ENCODE results near the gene TMEM91.
"Not testable (repeated sequence)": the region's sequence is repeated elsewhere in the genome, so short reads cannot be mapped to it uniquely, and the experiment has no call there.

Gene TMEM91

GRCh38 chr19:41366089-41366488 lies 10.2 kb upstream of the TMEM91 start:
- no peaks in the 10 kb centered on the region for H3K27me3 ChIP-seq (ENCODE audit: low read depth, low read length)
- no peak overlapping the region for H3K4me3 ChIP-seq (ENCODE audit: low read depth in 1 of 2, low read length in 2 of 2)
- peaks cover 0 to 4% of the 10 kb centered on the region in 2 donors for H3K36me3 ChIP-seq (ENCODE audit: control insufficient read depth in 1 of 2, insufficient read depth in 2 of 2, low read length in 2 of 2)
- peaks cover 0 to 18% of the 10 kb centered on the region in 2 donors for H3K4me1 ChIP-seq (ENCODE audit: control insufficient read depth in 1 of 2, insufficient read depth in 2 of 2, low read length in 2 of 2)
- no peaks in the 10 kb centered on the region for H3K9me3 ChIP-seq (ENCODE audit: control insufficient read depth in 1 of 2, low read length in 2 of 2)
- H3K27ac ChIP-seq (ENCODE audit: low read length) = no peak overlapping the region

DNA sequence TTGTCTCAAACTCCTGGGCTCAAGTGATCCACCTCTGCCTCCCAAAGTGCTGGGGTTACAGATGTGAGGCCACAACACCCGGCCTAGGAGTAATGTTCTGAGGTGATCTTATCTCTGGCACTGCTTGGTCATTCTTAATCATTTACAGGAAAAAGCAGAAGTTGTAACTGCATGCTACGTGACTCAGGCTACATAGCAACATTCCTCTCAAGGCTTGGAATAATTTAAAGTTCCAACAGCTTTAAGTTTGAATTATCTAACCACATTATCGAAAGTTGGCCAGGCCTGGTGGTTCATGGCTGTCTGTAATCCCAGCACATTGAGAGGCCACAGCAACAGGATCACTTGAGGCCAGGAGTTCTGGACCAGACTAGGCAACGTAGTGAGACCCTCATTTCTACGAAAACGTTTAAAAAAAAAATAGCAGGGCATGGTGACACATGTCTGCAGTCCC lies 8.5 kb upstream of the TMEM91 start:
- H3K4me1 ChIP-seq (ENCODE audit: control insufficient read depth in 1 of 2, insufficient read depth in 2 of 2, low read length in 2 of 2) = peaks cover 0 to 16% of the 10 kb centered on the region in 2 donors
- peaks cover 0 to 4% of the 10 kb centered on the region in 2 donors for H3K36me3 ChIP-seq (ENCODE audit: control insufficient read depth in 1 of 2, insufficient read depth in 2 of 2, low read length in 2 of 2)
- no peak overlapping the region for H3K4me3 ChIP-seq (ENCODE audit: low read depth in 1 of 2, low read length in 2 of 2)
- no peaks in the 10 kb centered on the region for H3K9me3 ChIP-seq (ENCODE audit: control insufficient read depth in 1 of 2, low read length in 2 of 2)
- no peak overlapping the region for H3K27ac ChIP-seq (ENCODE audit: low read length)
- H3K27me3 ChIP-seq (ENCODE audit: low read depth, low read length) = no peaks in the 10 kb centered on the region

GRCh38 chr19:41369769-41370168 lies 6.6 kb upstream of the TMEM91 start:
- Histone ChIP-seq H3K4me1 (ENCODE audit: control insufficient read depth in 1 of 2, insufficient read depth in 2 of 2, low read length in 2 of 2) (peaks cover 0 to 18% of the 10 kb centered on the region in 2 donors), H3K36me3 (ENCODE audit: control insufficient read depth in 1 of 2, insufficient read depth in 2 of 2, low read length in 2 of 2) (no peaks in the 10 kb centered on the region), H3K4me3 (ENCODE audit: low read depth in 1 of 2, low read length in 2 of 2) (no peak overlapping the region), H3K9me3 (ENCODE audit: control insufficient read depth in 1 of 2, low read length in 2 of 2) (no peaks in the 10 kb centered on the region), H3K27ac (ENCODE audit: low read length) (no peak overlapping the region), H3K27me3 (ENCODE audit: low read depth, low read length) (no peaks in the 10 kb centered on the region)

DNA sequence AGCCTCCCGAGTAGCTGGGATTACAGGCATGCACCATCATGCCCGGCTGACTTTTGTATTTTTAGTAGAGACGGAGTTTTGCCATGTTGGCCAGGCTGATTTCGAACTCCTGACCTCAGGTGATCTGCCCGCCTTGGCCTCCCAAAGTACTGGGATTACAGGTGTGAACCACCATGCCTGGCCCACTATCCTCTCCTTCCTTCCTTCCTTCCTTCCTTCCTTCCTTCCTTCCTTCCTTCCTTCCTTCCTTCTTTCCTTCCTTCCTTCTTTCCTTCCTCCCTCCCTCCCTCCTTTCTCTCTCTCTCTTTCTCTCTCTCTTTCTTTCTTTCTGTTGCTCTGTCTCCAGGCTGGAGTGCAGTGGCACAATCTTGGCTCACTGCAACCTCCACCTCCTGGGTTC lies 5.2 kb upstream of the TMEM91 start:
- not testable (repeated sequence) for H3K9me3 ChIP-seq (ENCODE audit: control insufficient read depth in 1 of 2, low read length in 2 of 2); H3K4me3 ChIP-seq (ENCODE audit: low read depth in 1 of 2, low read length in 2 of 2); H3K27ac ChIP-seq (ENCODE audit: low read length); H3K36me3 ChIP-seq (ENCODE audit: control insufficient read depth in 1 of 2, insufficient read depth in 2 of 2, low read length in 2 of 2); H3K27me3 ChIP-seq (ENCODE audit: low read depth, low read length)
- H3K4me1 ChIP-seq (ENCODE audit: control insufficient read depth in 1 of 2, insufficient read depth in 2 of 2, low read length in 2 of 2) = peaks cover 0 to 23% of the 10 kb centered on the region in 2 donors

GRCh38 chr19:41371541-41371940 lies 4.8 kb upstream of the TMEM91 start:
- H3K36me3 ChIP-seq (ENCODE audit: control insufficient read depth in 1 of 2, insufficient read depth in 2 of 2, low read length in 2 of 2) = no peaks in the 10 kb centered on the region
- no peaks in the 10 kb centered on the region for H3K27me3 ChIP-seq (ENCODE audit: low read depth, low read length)
- H3K27ac ChIP-seq (ENCODE audit: low read length) = no peak overlapping the region
- peaks cover 0 to 23% of the 10 kb centered on the region in 2 donors for H3K4me1 ChIP-seq (ENCODE audit: control insufficient read depth in 1 of 2, insufficient read depth in 2 of 2, low read length in 2 of 2)
- no peak overlapping the region for H3K4me3 ChIP-seq (ENCODE audit: low read depth in 1 of 2, low read length in 2 of 2)
- no peaks in the 10 kb centered on the region for H3K9me3 ChIP-seq (ENCODE audit: control insufficient read depth in 1 of 2, low read length in 2 of 2)

DNA sequence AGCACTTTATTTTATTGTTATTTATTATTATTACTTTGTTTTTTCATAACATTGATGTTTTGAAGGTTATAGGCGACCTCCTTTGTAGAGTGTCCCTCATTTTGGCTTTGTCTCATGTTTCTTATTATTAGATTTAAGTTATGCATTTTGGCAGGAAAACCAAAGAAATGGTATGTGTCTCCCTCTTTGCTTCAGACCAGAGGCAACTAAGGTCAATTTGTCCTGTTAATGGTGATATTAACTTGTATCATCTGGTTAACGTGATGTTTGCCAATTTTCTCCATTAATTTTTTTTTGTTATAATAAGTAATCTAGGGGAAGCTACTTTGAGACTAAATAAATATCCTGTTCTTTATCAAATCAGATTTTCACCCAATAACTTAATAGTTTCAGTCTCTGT lies 3.8 kb upstream of the TMEM91 start:
- Histone ChIP-seq H3K36me3 (ENCODE audit: control insufficient read depth in 1 of 2, insufficient read depth in 2 of 2, low read length in 2 of 2) (no peaks in the 10 kb centered on the region), H3K4me3 (ENCODE audit: low read depth in 1 of 2, low read length in 2 of 2) (no peak overlapping the region), H3K4me1 (ENCODE audit: control insufficient read depth in 1 of 2, insufficient read depth in 2 of 2, low read length in 2 of 2) (peaks cover 0 to 28% of the 10 kb centered on the region in 2 donors), H3K27ac (ENCODE audit: low read length) (no peak overlapping the region), H3K27me3 (ENCODE audit: low read depth, low read length) (no peaks in the 10 kb centered on the region), H3K9me3 (ENCODE audit: control insufficient read depth in 1 of 2, low read length in 2 of 2) (no peaks in the 10 kb centered on the region)

DNA sequence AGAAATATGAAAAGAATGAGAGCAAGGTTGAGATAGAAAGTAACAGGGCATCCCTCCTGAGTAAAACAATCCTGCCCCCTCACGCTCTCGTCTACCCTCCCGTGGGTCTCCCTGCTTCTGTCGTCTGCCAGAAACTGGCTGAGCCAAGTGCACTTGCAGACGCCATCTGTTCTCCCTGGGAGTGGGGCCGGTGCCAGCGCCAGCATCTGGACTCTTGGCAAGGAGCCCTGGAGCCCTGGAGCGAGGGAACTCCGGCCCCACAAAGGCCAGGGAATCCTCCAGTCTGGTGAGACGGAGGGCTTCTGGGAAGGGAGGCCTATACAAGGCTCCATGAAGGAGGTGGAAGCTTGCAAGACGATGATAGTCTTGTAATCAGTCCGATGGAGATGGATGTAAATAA lies 2.3 kb upstream of the TMEM91 start:
- Histone ChIP-seq H3K27me3 (ENCODE audit: low read depth, low read length) (no peaks in the 10 kb centered on the region), H3K27ac (ENCODE audit: low read length) (no peak overlapping the region), H3K36me3 (ENCODE audit: control insufficient read depth in 1 of 2, insufficient read depth in 2 of 2, low read length in 2 of 2) (no peaks in the 10 kb centered on the region), H3K4me1 (ENCODE audit: control insufficient read depth in 1 of 2, insufficient read depth in 2 of 2, low read length in 2 of 2) (peaks cover 0 to 33% of the 10 kb centered on the region in 2 donors), H3K9me3 (ENCODE audit: control insufficient read depth in 1 of 2, low read length in 2 of 2) (no peaks in the 10 kb centered on the region), H3K4me3 (ENCODE audit: low read depth in 1 of 2, low read length in 2 of 2) (no peak overlapping the region)

- Histone ChIP-seq H3K9me3 (ENCODE audit: control insufficient read depth in 1 of 2, low read length in 2 of 2) (no peaks in the 10 kb centered on the region), H3K27ac (ENCODE audit: low read length) (no peak overlapping the region), H3K4me3 (ENCODE audit: low read depth in 1 of 2, low read length in 2 of 2) (peak overlapping the region; percentile 58 to 79), H3K27me3 (ENCODE audit: low read depth, low read length) (no peaks in the 10 kb centered on the region), H3K36me3 (ENCODE audit: control insufficient read depth in 1 of 2, insufficient read depth in 2 of 2, low read length in 2 of 2) (no peaks in the 10 kb centered on the region), H3K4me1 (ENCODE audit: control insufficient read depth in 1 of 2, insufficient read depth in 2 of 2, low read length in 2 of 2) (peaks cover 0 to 33% of the 10 kb centered on the region in 2 donors)
These were observed 649 bp downstream of the TMEM91 start for GRCh38 chr19:41376998-41377365.

- Histone ChIP-seq H3K36me3 (ENCODE audit: control insufficient read depth in 1 of 2, insufficient read depth in 2 of 2, low read length in 2 of 2) (peaks cover 0 to 4% of the 10 kb centered on the region in 2 donors), H3K4me1 (ENCODE audit: control insufficient read depth in 1 of 2, insufficient read depth in 2 of 2, low read length in 2 of 2) (peaks cover 0 to 33% of the 10 kb centered on the region in 2 donors), H3K4me3 (ENCODE audit: low read depth in 1 of 2, low read length in 2 of 2) (no peak overlapping the region), H3K27me3 (ENCODE audit: low read depth, low read length) (no peaks in the 10 kb centered on the region), H3K27ac (ENCODE audit: low read length) (no peak overlapping the region), H3K9me3 (ENCODE audit: control insufficient read depth in 1 of 2, low read length in 2 of 2) (no peaks in the 10 kb centered on the region)
These were observed 1.8 kb downstream of the TMEM91 start for GRCh38 chr19:41377977-41378709.

DNA sequence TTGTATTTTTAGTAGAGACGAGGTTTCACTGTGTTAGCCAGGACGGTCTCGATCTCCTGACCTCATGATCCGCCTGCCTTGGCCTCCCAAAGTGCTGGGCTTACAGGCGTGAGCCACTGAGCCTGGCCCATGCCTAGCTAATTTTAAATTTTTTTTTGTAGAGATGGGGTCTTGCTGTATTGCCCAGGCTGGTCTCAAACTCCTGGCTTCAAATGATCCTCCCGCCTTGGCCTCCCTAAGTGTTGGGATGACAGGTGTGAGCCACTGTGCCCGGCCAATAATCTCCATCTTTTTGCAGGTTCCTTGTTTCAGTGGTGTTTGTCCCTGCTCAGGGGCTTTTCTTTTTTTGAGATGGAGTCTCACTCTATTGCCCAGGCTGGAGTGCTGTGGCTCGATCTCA lies 5.2 kb downstream of the TMEM91 start:
- H3K27ac ChIP-seq (ENCODE audit: low read length); H3K9me3 ChIP-seq (ENCODE audit: control insufficient read depth in 1 of 2, low read length in 2 of 2); H3K4me1 ChIP-seq (ENCODE audit: control insufficient read depth in 1 of 2, insufficient read depth in 2 of 2, low read length in 2 of 2); H3K27me3 ChIP-seq (ENCODE audit: low read depth, low read length); H3K4me3 ChIP-seq (ENCODE audit: low read depth in 1 of 2, low read length in 2 of 2): not testable (repeated sequence)
- H3K36me3 ChIP-seq (ENCODE audit: control insufficient read depth in 1 of 2, insufficient read depth in 2 of 2, low read length in 2 of 2) = peaks cover 0 to 18% of the 10 kb centered on the region in 2 donors

DNA sequence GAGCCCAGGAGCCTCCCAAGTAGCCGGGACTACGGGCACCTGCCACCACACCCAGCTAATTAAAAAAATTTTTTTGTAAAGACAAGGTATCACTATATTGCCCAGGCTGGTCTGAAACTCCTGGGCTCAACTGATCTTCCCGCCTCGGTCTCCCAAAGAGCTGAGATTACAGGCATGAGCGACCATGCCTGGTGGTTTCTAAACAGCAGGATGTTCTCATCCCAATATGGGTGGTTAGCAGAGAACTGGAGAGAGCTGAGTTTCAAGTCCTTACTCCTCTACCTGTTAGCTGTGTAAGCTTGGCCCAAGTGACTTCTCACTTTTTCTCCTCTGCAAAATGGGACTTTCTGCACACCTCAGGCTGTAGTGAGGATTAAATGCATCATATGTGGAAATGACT lies 8.0 kb downstream of the TMEM91 start:
- Histone ChIP-seq H3K27ac (ENCODE audit: low read length) (no peak overlapping the region), H3K27me3 (ENCODE audit: low read depth, low read length) (no peaks in the 10 kb centered on the region), H3K9me3 (ENCODE audit: control insufficient read depth in 1 of 2, low read length in 2 of 2) (no peaks in the 10 kb centered on the region), H3K4me3 (ENCODE audit: low read depth in 1 of 2, low read length in 2 of 2) (no peak overlapping the region), H3K4me1 (ENCODE audit: control insufficient read depth in 1 of 2, insufficient read depth in 2 of 2, low read length in 2 of 2) (no peaks in the 10 kb centered on the region), H3K36me3 (ENCODE audit: control insufficient read depth in 1 of 2, insufficient read depth in 2 of 2, low read length in 2 of 2) (peaks cover 0 to 28% of the 10 kb centered on the region in 2 donors)

GRCh38 chr19:41386442-41386841 lies 10.1 kb downstream of the TMEM91 start:
- H3K4me3 ChIP-seq (ENCODE audit: low read depth in 1 of 2, low read length in 2 of 2) = no peak overlapping the region
- H3K27me3 ChIP-seq (ENCODE audit: low read depth, low read length) = no peaks in the 10 kb centered on the region
- H3K9me3 ChIP-seq (ENCODE audit: control insufficient read depth in 1 of 2, low read length in 2 of 2) = no peaks in the 10 kb centered on the region
- H3K4me1 ChIP-seq (ENCODE audit: control insufficient read depth in 1 of 2, insufficient read depth in 2 of 2, low read length in 2 of 2) = no peaks in the 10 kb centered on the region
- no peak overlapping the region for H3K27ac ChIP-seq (ENCODE audit: low read length)
- peaks cover 10 to 46% of the 10 kb centered on the region in 2 donors for H3K36me3 ChIP-seq (ENCODE audit: control insufficient read depth in 1 of 2, insufficient read depth in 2 of 2, low read length in 2 of 2)

Measured in muscle layer of duodenum (tissue), 2 donors.